ENCODE data around the gene FOXL3. TPM values are rescaled to one million over a fixed set of nuclear protein-coding genes. Genes with fewer than 3 reads are reported as not detected.
"Not testable (repeated sequence)": the region's sequence is repeated elsewhere in the genome, so short reads cannot be mapped to it uniquely, and the experiment has no call there.

Gene FOXL3
- total RNA-seq, 6 experiments from 2014 or later, result not detected

DNA sequence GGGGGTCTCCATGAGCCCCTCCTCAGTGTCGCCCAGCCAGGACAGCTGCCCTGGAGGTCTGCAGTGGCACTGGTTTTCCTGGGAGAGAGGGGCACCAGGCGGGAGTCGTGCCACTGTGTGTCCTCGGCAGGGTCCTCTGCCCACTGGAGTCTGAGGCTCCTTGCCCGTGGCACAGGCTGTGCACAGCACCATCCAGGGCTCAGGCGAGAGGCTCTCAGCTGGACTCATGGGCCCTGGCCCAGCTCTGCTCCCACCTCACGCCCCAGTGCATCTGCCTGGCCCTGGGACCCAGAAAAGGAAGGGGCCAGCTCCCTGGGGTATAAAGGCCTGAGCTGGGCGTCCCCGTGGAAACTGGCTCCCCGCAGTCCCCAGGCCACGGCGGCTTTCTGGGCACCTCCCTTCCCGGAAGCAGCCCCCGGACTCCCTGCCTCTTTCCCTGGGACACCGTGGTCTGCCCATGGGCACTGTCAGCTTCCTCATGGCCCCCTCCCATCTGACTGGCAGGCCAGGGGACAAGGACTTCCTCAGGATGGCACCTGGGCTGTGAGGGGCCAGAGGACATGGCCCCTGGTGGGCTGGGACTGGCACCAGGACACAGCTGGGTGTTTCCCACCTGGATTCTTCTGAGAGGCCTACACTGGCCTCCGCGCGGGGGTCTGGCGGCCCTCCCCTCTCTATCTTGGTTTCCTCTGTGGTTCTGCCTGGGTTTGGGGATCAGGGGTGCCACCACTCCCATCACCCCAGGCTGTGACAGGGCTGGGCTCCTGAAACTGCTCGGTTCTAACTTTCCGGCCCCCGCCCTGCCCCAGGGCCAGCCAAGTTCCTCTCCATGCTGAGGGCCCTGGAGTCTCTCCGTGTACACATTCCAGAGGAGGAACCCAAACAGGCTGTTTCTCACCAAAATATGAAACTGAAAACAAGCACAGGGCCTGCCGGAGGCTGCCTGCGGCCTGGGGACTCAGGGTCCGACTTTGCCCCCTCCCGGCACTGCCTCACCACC is 5.5 kb downstream of the FOXL3 start:
- no peak for DNase-seq
- Histone ChIP-seq H3K9me3 (no peaks in the 10 kb centered on the region), H3K4me3 (no peak overlapping the region), H3K27ac (no peak overlapping the region), H3K36me3 (no peaks in the 10 kb centered on the region), H3K4me1 (no peaks in the 10 kb centered on the region), H3K27me3 (peaks cover 0 to 9% of the 10 kb centered on the region in 2 donors)
- TF ChIP-seq POLR2A (IDR thresholded peaks at IDR 0.05), result no peak
- TF ChIP-seq, protein P1, sequence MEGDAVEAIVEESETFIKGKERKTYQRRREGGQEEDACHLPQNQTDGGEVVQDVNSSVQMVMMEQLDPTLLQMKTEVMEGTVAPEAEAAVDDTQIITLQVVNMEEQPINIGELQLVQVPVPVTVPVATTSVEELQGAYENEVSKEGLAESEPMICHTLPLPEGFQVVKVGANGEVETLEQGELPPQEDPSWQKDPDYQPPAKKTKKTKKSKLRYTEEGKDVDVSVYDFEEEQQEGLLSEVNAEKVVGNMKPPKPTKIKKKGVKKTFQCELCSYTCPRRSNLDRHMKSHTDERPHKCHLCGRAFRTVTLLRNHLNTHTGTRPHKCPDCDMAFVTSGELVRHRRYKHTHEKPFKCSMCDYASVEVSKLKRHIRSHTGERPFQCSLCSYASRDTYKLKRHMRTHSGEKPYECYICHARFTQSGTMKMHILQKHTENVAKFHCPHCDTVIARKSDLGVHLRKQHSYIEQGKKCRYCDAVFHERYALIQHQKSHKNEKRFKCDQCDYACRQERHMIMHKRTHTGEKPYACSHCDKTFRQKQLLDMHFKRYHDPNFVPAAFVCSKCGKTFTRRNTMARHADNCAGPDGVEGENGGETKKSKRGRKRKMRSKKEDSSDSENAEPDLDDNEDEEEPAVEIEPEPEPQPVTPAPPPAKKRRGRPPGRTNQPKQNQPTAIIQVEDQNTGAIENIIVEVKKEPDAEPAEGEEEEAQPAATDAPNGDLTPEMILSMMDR (IDR thresholded peaks at IDR 0.05), result no peak
- ATAC-seq, result peak in 2 of 4 donors; percentile 22 to 23
- WGBS (ENCODE audit: insufficient coverage, low coverage, low lambda C conversion rate, missing lambda C conversion rate), result no CpG with 5 or more reads among the region's 27 CpGs
- intact Hi-C loops (cut with DNase I), result no loop called here

DNA sequence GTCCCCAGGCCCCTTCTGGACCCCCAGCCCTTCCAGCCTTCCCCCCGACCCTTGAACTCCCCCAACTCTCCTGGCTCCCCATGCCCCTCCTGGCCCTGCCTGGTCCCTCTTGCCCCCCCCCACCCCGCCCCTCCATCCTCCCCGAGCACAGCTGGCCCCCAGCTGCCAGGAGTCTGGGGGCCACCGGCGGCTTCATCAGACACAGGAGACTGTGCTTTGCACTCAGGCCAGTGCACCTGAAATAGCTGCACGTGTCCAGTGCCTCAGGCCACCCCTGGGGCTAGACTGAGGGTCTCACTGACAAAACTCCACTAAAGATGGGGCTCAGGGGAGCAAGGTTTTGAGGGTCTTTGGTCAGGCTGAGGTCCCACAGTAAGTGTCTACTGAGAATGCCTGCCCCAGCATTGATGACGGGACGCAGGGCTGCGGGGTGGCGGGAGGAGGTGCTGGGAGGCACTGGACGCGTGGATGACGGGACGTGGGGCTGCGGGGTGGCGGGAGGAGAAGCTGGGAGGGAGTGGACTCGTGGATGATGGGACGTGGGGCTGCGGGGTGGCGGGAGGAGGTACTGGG is 6.5 kb downstream of the FOXL3 start:
- TF ChIP-seq, protein P1 (IDR thresholded peaks at IDR 0.05), result no peak
- no peak for TF ChIP-seq POLR2A (IDR thresholded peaks at IDR 0.05)
- ATAC-seq (no peak), DNase-seq (no peak)
- no peaks in the 10 kb centered on the region for H3K9me3 ChIP-seq
- no peak overlapping the region for H3K4me3 ChIP-seq
- peaks cover 0 to 6% of the 10 kb centered on the region in 2 donors for H3K27me3 ChIP-seq
- no peak overlapping the region for H3K27ac ChIP-seq
- no peaks in the 10 kb centered on the region for H3K4me1 ChIP-seq
- intact Hi-C loops (cut with DNase I), result no loop called here
- 77% methylated on average over 20 of the region's 20 CpGs for WGBS (ENCODE audit: insufficient coverage, low coverage, low lambda C conversion rate, missing lambda C conversion rate)
- no peaks in the 10 kb centered on the region for H3K36me3 ChIP-seq

DNA sequence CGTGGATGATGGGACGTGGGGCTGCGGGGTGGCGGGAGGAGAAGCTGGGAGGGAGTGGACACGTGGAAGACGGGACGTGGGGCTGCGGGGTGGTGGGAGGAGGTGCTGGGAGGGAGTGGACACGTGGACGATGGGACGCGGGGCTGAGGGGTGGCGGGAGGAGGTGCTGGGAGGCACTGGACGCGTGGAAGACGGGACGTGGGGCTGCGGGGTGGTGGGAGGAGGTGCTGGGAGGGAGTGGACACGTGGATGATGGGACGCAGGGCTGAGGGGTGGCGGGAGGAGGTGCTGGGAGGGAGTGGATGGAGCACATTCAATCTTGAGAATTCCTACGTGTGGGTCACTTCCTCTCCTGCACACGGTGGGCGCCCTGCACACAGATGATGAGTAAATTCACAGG is 7.2 kb downstream of the FOXL3 start:
- ATAC-seq; H3K27ac ChIP-seq; intact Hi-C loops (cut with DNase I); H3K9me3 ChIP-seq; H3K27me3 ChIP-seq; H3K36me3 ChIP-seq; H3K4me3 ChIP-seq; DNase-seq; H3K4me1 ChIP-seq: not testable (repeated sequence)
- 84% methylated on average over 17 of the region's 24 CpGs for WGBS (ENCODE audit: insufficient coverage, low coverage, low lambda C conversion rate, missing lambda C conversion rate)

DNA sequence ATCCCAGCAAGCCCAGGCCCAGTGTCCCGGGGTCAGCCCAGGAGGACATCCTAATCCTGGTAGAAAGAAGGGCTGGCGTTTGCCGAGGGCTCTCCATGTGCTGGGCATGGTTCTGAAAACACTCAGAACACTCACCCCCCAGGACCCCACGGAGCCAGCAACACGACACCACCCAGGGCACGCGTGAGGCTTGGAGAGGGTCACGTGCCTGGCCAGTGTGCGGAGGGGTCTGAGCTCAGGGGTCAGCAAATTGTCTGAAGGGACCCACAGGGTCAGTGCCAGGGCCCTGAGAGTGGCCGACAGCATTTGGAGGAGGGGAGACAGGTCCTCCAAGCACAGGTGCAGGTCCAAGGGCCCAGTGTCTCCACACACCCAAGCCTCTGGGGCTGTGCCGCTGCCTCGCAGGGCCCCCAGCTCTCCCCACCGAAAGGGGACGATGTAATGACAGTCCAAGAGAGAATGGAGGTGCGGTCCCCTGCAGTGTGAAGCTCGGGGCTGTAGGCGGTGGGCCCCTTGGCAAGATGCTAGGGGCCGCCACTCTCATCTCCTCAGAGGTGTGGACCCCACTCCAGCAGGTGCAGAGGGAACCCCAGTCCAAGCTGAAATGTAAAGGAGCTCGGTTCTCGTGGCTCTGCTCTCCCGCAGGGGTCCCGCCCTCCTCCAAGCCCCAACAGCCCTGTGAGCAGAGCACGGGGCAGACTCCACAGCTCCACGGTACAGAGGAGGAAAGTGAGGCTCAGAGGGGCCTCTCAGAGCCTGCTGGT is 7.8 kb downstream of the FOXL3 start:
- ATAC-seq, result no peak
- Histone ChIP-seq H3K27ac (no peak overlapping the region), H3K36me3 (no peaks in the 10 kb centered on the region), H3K27me3 (peaks cover 0 to 4% of the 10 kb centered on the region in 2 donors), H3K9me3 (no peaks in the 10 kb centered on the region), H3K4me3 (no peak overlapping the region), H3K4me1 (no peaks in the 10 kb centered on the region)
- TF ChIP-seq, protein P1 (IDR thresholded peaks at IDR 0.05), result no peak
- TF ChIP-seq POLR2A (IDR thresholded peaks at IDR 0.05), result no peak
- 91% methylated on average over 4 of the region's 24 CpGs for WGBS (ENCODE audit: insufficient coverage, low coverage, low lambda C conversion rate, missing lambda C conversion rate)
- intact Hi-C loops (cut with DNase I), result no loop called here
- DNase-seq, result no peak

Data from right lobe of liver (tissue), 6 donors.